WI38 (cell line): Measurements from ENCODE around the gene POU3F1.

Experiments used
- H3K4me3 ChIP-seq: 2 replicates; pipeline ENCODE4 v1.5.1; 2011; ENCODE audit warnings: low read depth, mild to moderate bottlenecking, control low read depth, low read length
- TF ChIP-seq, protein P1 (sequence below): IDR thresholded peaks from 2 replicates; pipeline ENCODE4 v1.5.1; 2012; ENCODE audit warnings: low read depth, mild to moderate bottlenecking, control low read depth, low read length

POU3F1 gene

GRCh38 chr1:38064197-38064903 is 17.8 kb upstream of the POU3F1 start:
- TF ChIP-seq, protein P1, sequence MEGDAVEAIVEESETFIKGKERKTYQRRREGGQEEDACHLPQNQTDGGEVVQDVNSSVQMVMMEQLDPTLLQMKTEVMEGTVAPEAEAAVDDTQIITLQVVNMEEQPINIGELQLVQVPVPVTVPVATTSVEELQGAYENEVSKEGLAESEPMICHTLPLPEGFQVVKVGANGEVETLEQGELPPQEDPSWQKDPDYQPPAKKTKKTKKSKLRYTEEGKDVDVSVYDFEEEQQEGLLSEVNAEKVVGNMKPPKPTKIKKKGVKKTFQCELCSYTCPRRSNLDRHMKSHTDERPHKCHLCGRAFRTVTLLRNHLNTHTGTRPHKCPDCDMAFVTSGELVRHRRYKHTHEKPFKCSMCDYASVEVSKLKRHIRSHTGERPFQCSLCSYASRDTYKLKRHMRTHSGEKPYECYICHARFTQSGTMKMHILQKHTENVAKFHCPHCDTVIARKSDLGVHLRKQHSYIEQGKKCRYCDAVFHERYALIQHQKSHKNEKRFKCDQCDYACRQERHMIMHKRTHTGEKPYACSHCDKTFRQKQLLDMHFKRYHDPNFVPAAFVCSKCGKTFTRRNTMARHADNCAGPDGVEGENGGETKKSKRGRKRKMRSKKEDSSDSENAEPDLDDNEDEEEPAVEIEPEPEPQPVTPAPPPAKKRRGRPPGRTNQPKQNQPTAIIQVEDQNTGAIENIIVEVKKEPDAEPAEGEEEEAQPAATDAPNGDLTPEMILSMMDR, result no peak
- H3K4me3 ChIP-seq, result no peak overlapping the region

DNA sequence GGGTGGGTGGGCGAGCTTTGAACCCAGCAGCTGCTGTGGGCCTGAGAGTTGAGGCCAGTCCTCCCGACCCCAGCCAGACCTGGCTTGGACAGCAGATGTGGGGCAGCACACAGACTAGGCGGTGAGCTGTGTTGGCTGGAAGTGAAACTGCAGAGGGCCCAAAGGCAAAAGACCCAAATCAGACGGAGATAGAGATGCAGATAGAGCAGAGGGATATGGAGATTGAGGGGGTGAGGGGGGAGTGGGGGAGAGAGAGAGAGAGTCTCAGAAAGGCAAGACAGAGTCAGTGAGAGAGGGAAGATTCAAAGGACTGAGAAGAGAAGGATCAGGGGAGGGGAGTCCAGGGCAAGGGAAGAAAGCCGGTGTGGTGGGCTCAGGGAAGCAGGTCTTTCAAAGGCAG is 17.0 kb upstream of the POU3F1 start:
- H3K4me3 ChIP-seq, result no peak overlapping the region
- TF ChIP-seq, protein P1, result no peak

GRCh38 chr1:38062361-38063288 is 16.0 kb upstream of the POU3F1 start:
- TF ChIP-seq, protein P1, result no peak

GRCh38 chr1:38061883-38062328 is 15.3 kb upstream of the POU3F1 start:
- no peak overlapping the region for H3K4me3 ChIP-seq
- TF ChIP-seq, protein P1, result no peak

More at GRCh38 chr1:38062361-38063288, 16.0 kb upstream of the POU3F1 start:
- H3K4me3 ChIP-seq, result no peak overlapping the region

GRCh38 chr1:38061290-38061689 is 14.7 kb upstream of the POU3F1 start:
- H3K4me3 ChIP-seq, result no peak overlapping the region
- TF ChIP-seq, protein P1, result no peak

- H3K4me3 ChIP-seq, result no peak overlapping the region
- TF ChIP-seq, protein P1, result no peak
Observed at GRCh38 chr1:38060498-38060897, 13.9 kb upstream of the POU3F1 start.
